CD4-positive, alpha-beta memory T cell (primary cell): ENCODE data around the gene THEMIS. TPM values are rescaled to one million over a fixed set of nuclear protein-coding genes. Genes with fewer than 3 reads are reported as not detected.

ENCODE experiments used
- CTCF ChIA-PET: fragments of 350-600 bp; sonication (Branson Sonifier 250); formaldehyde crosslinking; loops from one replicate; lab custom pipeline; 2021; ENCODE audit warnings: inconsistent platforms; ENCODE audit not compliant: partially characterized antibody; lab: Charles Lee
- POLR2A ChIA-PET: fragments of 350-600 bp; sonication (Branson Sonifier 250); formaldehyde crosslinking; loops from one replicate; lab custom pipeline; 2021; ENCODE audit not compliant: partially characterized antibody; lab: Charles Lee
- DNase-seq, 5 donors: peaks; one replicate each; pipeline versions ENCODE4 v3.0.0 to v3.0.0-alpha.2; 2020 to 2022; ENCODE audit warnings: mixed read lengths in 1 of 5
- H3K27ac ChIP-seq: one replicate; pipeline ENCODE4 v1.7.0; 2013; ENCODE audit warnings: low read depth, low read length
- H3K27me3 ChIP-seq: 2 replicates; pipeline ENCODE4 v1.7.0; 2013; ENCODE audit warnings: mild to moderate bottlenecking, low read length, moderate library complexity; ENCODE audit not compliant: insufficient read depth
- H3K36me3 ChIP-seq: 2 replicates; pipeline ENCODE4 v1.7.0; 2013; ENCODE audit warnings: mild to moderate bottlenecking, low read length, moderate library complexity; ENCODE audit not compliant: insufficient read depth
- H3K4me1 ChIP-seq: 2 replicates; pipeline ENCODE4 v1.7.0; 2013; ENCODE audit warnings: mild to moderate bottlenecking, low read length, moderate library complexity; ENCODE audit not compliant: insufficient read depth
- H3K4me3 ChIP-seq, 2 donors: one replicate each; pipeline ENCODE4 v1.7.0; 2013; ENCODE audit warnings: low read length in 2 of 2, mild to moderate bottlenecking in 1 of 2
- H3K9me3 ChIP-seq, 2 donors: one replicate each; pipeline ENCODE4 v1.7.0; 2013; ENCODE audit warnings: low read length in 2 of 2, control low read depth in 1 of 2; ENCODE audit not compliant: control insufficient read depth in 1 of 2
- H3K27ac Mint-ChIP-seq, 7 donors: one replicate each; pipeline ENCODE4 v1.8.0; 2020 to 2021; ENCODE audit warnings: mixed read lengths in 7 of 7, mild to moderate bottlenecking in 6 of 7, inconsistent platforms in 3 of 7, moderate library complexity in 3 of 7
- H3K27me3 Mint-ChIP-seq, 2 donors: one replicate each; pipeline ENCODE4 v1.8.0; 2020 to 2021; ENCODE audit warnings: mixed read lengths in 2 of 2
- H3K36me3 Mint-ChIP-seq, 2 donors: one replicate each; pipeline ENCODE4 v1.8.0; 2020 to 2021; ENCODE audit warnings: mixed read lengths in 2 of 2, inconsistent platforms in 1 of 2, mild to moderate bottlenecking in 1 of 2
- H3K4me1 Mint-ChIP-seq, 4 donors: one replicate each; pipeline ENCODE4 v1.8.0; 2020 to 2021; ENCODE audit warnings: mixed read lengths in 4 of 4, mild to moderate bottlenecking in 1 of 4
- H3K4me3 Mint-ChIP-seq, 8 donors: one replicate each; pipeline ENCODE4 v1.8.0; 2020 to 2021; ENCODE audit warnings: mixed read lengths in 8 of 8, mild to moderate bottlenecking in 7 of 8, moderate library complexity in 6 of 8, inconsistent platforms in 3 of 8
- H3K9me3 Mint-ChIP-seq, 8 donors: one replicate each; pipeline ENCODE4 v1.8.0; 2020 to 2021; ENCODE audit warnings: mixed read lengths in 8 of 8, mild to moderate bottlenecking in 5 of 8, inconsistent platforms in 3 of 8, moderate library complexity in 1 of 8
- intact Hi-C: fragments of 100-400 bp; cut with micrococcal nuclease; formaldehyde crosslinking; loops from one replicate; pipeline ENCODE4 v1.15.1; 2023
- polyA plus RNA-seq, 2 donors: library from polyadenylated mRNA; unstranded; fragments of 300-500 nt; fragmentation: Illumina TruSeq; gene quantifications; one replicate each; pipeline ENCODE4 v1.2.3, GENCODE V29; 2021
- total RNA-seq, 2 experiments: library from RNA; stranded (reverse); gene quantifications; one replicate each; pipeline ENCODE4 v1.2.3, GENCODE V29; 2021

The THEMIS gene
- total and polyA plus RNA-seq, 4 experiments from 2014 or later, result 58.1 to 112 (median 70.9) TPM

DNA sequence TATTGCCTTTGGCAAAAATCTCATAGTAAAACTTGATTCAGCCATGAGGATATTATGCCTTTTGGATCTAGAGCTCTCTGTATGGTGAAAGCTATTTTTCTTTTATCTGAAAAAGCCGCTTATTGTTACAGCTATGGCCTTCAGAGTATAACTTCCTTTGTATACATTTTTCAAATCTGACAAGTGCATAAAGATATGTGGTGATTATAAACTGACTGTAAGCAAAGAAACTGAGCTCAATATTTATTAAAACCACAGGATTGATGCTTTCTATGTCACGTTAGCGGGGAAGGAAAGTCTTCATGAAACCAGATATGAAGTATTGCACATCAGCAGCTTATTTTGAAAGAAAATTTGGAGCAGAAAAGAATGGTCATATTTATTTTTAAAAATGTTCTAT lies 151.8 kb downstream of the THEMIS start:
- DNase-seq, result no peak
- Mint-ChIP-seq H3K9me3 (no peaks in the 10 kb centered on the region), H3K27ac (peak overlapping the region in 4 of 7 donors; percentile 42 to 66 (median 52)), H3K27me3 (no peaks in the 10 kb centered on the region), H3K4me3 (peak overlapping the region in 4 of 8 donors; percentile 9 to 55 (median 20)), H3K4me1 (peaks cover 52 to 70% (median 60%) of the 10 kb centered on the region in 4 donors), H3K36me3 (peaks cover 11% of the 10 kb centered on the region in 2 donors)
- POLR2A ChIA-PET, result no interaction called here
- Histone ChIP-seq H3K27ac (no peak overlapping the region), H3K36me3 (no peaks in the 10 kb centered on the region), H3K4me1 (peaks cover 55% of the 10 kb centered on the region), H3K4me3 (no peak overlapping the region), H3K9me3 (no peaks in the 10 kb centered on the region), H3K27me3 (no peaks in the 10 kb centered on the region)
- intact Hi-C loops, result no loop called here
- CTCF ChIA-PET, result interaction anchor here (1.0 kb wide), 1 partner anchor 12 kb away, joined by 3 read pairs; no protein-coding TSS in a partner anchor

DNA sequence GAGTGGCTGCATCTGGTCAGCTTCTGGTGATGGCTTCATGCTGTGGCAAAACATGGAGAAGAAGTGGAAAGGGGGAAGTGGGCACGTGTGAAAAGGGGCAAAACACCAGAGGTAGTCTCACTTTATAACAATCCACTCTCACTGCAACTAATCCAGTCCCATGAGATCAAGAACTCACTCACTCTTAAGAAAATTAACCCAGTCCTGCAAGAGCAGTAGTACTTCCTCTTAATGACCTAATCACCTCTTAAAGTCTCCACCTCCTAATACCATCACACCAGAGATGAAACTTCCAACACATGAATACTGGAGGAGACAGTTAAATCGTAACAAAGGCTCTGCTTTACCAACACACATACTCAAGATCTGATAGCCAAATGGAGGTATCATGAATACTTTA lies 152.6 kb downstream of the THEMIS start:
- Histone ChIP-seq H3K4me3 (no peak overlapping the region), H3K4me1 (peaks cover 55% of the 10 kb centered on the region), H3K27ac (no peak overlapping the region), H3K36me3 (no peaks in the 10 kb centered on the region), H3K9me3 (no peaks in the 10 kb centered on the region), H3K27me3 (no peaks in the 10 kb centered on the region)
- POLR2A ChIA-PET, result no interaction called here
- intact Hi-C loops, result no loop called here
- peak overlapping the region in 5 of 8 donors; percentile 13 to 38 (median 21) for H3K4me3 Mint-ChIP-seq
- CTCF ChIA-PET, result interaction anchor here (1.0 kb wide), 1 partner anchor 10 kb away, joined by 3 read pairs; no protein-coding TSS in a partner anchor
- no peak for DNase-seq
- no peaks in the 10 kb centered on the region for H3K9me3 Mint-ChIP-seq
- H3K27ac Mint-ChIP-seq, result peak overlapping the region; percentile 36 to 85 (median 71)
- no peaks in the 10 kb centered on the region for H3K27me3 Mint-ChIP-seq
- H3K4me1 Mint-ChIP-seq, result peaks cover 54 to 73% (median 62%) of the 10 kb centered on the region in 4 donors
- H3K36me3 Mint-ChIP-seq, result peaks cover 12 to 13% of the 10 kb centered on the region in 2 donors

GRCh38 chr6:127738423-127738822 lies 162.4 kb downstream of the THEMIS start:
- H3K27ac Mint-ChIP-seq, result peak overlapping the region in 2 of 7 donors; percentile 9 to 31
- Histone ChIP-seq H3K27me3 (no peaks in the 10 kb centered on the region), H3K4me1 (peaks cover 3% of the 10 kb centered on the region), H3K36me3 (no peaks in the 10 kb centered on the region), H3K9me3 (no peaks in the 10 kb centered on the region), H3K4me3 (no peak overlapping the region), H3K27ac (no peak overlapping the region)
- ChIA-PET CTCF (interaction anchor here (1.2 to 5.4 kb wide), 5 partner anchors 9 to 695 kb away, joined by 3 to 65 read pairs (median 13); no protein-coding TSS in a partner anchor), POLR2A (no interaction called here)
- intact Hi-C loops, result no loop called here
- no peaks in the 10 kb centered on the region for H3K9me3 Mint-ChIP-seq
- peaks cover 29 to 55% (median 47%) of the 10 kb centered on the region in 4 donors for H3K4me1 Mint-ChIP-seq
- no peak overlapping the region for H3K4me3 Mint-ChIP-seq
- no peak for DNase-seq
- no peaks in the 10 kb centered on the region for H3K27me3 Mint-ChIP-seq
- H3K36me3 Mint-ChIP-seq, result peaks cover 5 to 18% of the 10 kb centered on the region in 2 donors

DNA sequence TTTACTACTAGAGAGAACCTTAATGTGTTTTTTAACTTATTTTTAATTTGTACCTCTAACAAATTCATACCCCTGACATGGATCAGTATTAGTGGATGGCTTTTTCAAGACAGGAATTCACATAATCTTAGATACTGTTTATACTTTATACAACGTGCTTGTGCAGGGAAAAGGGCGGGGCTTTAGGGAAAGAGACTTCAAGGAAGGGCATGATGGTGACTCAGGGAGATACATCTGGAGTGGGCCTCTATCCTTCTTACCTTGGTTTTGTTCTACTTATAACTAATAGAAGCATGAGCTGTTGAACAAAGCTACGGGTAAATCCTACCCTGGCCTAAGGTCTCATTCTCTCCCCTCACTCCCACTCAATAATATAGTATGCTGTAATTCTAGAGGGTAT lies 163.1 kb downstream of the THEMIS start:
- peak overlapping the region in 4 of 7 donors; percentile 53 to 65 (median 61) for H3K27ac Mint-ChIP-seq
- Histone ChIP-seq H3K27ac (no peak overlapping the region), H3K4me1 (peaks cover 6% of the 10 kb centered on the region), H3K27me3 (no peaks in the 10 kb centered on the region), H3K9me3 (no peaks in the 10 kb centered on the region), H3K4me3 (no peak overlapping the region), H3K36me3 (no peaks in the 10 kb centered on the region)
- POLR2A ChIA-PET, result interaction anchor here (1.4 kb wide), 1 partner anchor 592 kb away, joined by 3 read pairs; no protein-coding TSS in a partner anchor
- CTCF ChIA-PET, result interaction anchor here (0.6 to 5.4 kb wide), 18 partner anchors 8 to 1514 kb away, joined by 3 to 65 read pairs (median 4); no protein-coding TSS in a partner anchor
- no peaks in the 10 kb centered on the region for H3K9me3 Mint-ChIP-seq
- H3K4me3 Mint-ChIP-seq, result no peak overlapping the region
- no peak for DNase-seq
- H3K36me3 Mint-ChIP-seq, result peaks cover 8 to 15% of the 10 kb centered on the region in 2 donors
- intact Hi-C loops, result loop anchor here (1.0 to 2.0 kb wide), 7 partner anchors 118 to 1633 kb away; partner anchors contain the start of gene PTPRK
- peaks cover 29 to 57% (median 50%) of the 10 kb centered on the region in 4 donors for H3K4me1 Mint-ChIP-seq
- H3K27me3 Mint-ChIP-seq, result no peaks in the 10 kb centered on the region

- peak overlapping the region in 6 of 7 donors; percentile 9 to 59 (median 52) for H3K27ac Mint-ChIP-seq
- H3K27me3 Mint-ChIP-seq, result no peaks in the 10 kb centered on the region
- no peaks in the 10 kb centered on the region for H3K36me3 ChIP-seq
- H3K36me3 Mint-ChIP-seq, result peaks cover 9 to 15% of the 10 kb centered on the region in 2 donors
- H3K9me3 ChIP-seq, result no peaks in the 10 kb centered on the region
- H3K27me3 ChIP-seq, result no peaks in the 10 kb centered on the region
- ChIA-PET POLR2A (interaction anchor here (1.0 to 1.4 kb wide), 4 partner anchors 119 to 593 kb away, joined by 3 to 4 read pairs (median 3); partner anchors contain the start of gene THEMIS), CTCF (interaction anchor here (0.5 to 5.4 kb wide), 27 partner anchors 9 to 1515 kb away, joined by 3 to 65 read pairs (median 3); no protein-coding TSS in a partner anchor)
- DNase-seq, result peak; percentile 41 to 69 (median 64)
- peaks cover 33 to 59% (median 51%) of the 10 kb centered on the region in 4 donors for H3K4me1 Mint-ChIP-seq
- H3K4me3 ChIP-seq, result no peak overlapping the region
- H3K4me3 Mint-ChIP-seq, result peak overlapping the region in 1 of 8 donors; percentile 48
- no peak overlapping the region for H3K27ac ChIP-seq
- H3K9me3 Mint-ChIP-seq, result no peaks in the 10 kb centered on the region
- peaks cover 8% of the 10 kb centered on the region for H3K4me1 ChIP-seq
- intact Hi-C loops, result loop anchor here (1.0 to 2.0 kb wide), 7 partner anchors 118 to 1634 kb away; partner anchors contain the start of gene PTPRK
Measured at GRCh38 chr6:127737009-127737486, 163.8 kb downstream of the THEMIS start.

GRCh38 chr6:127732927-127733326 lies 167.9 kb downstream of the THEMIS start:
- no peaks in the 10 kb centered on the region for H3K9me3 ChIP-seq
- Mint-ChIP-seq H3K27me3 (no peaks in the 10 kb centered on the region), H3K27ac (peak overlapping the region in 2 of 7 donors; percentile 61 to 79), H3K4me1 (peaks cover 43 to 60% (median 56%) of the 10 kb centered on the region in 4 donors), H3K9me3 (no peaks in the 10 kb centered on the region), H3K36me3 (peaks cover 11 to 22% of the 10 kb centered on the region in 2 donors), H3K4me3 (no peak overlapping the region)
- peaks cover 17% of the 10 kb centered on the region for H3K4me1 ChIP-seq
- H3K36me3 ChIP-seq, result no peaks in the 10 kb centered on the region
- no peak overlapping the region for H3K4me3 ChIP-seq
- POLR2A ChIA-PET, result no interaction called here
- intact Hi-C loops, result no loop called here
- DNase-seq, result no peak
- H3K27ac ChIP-seq, result no peak overlapping the region
- no peaks in the 10 kb centered on the region for H3K27me3 ChIP-seq
- CTCF ChIA-PET, result interaction anchor here (1.3 to 1.5 kb wide), 3 partner anchors 8 to 123 kb away, joined by 3 read pairs; no protein-coding TSS in a partner anchor
